Activated CD8-positive, alpha-beta T cell treated with anti-CD3 and anti-CD28 coated beads, Interleukin-2, amount 10 ng/mL, durations not matched to agents 7 days and 5 days (primary cell): Measurements from ENCODE around the gene XNDC1N. TPM values are rescaled to one million over a fixed set of nuclear protein-coding genes. Genes with fewer than 3 reads are reported as not detected.
A peak's percentile ranks its signal among the peaks of the same experiment; 100 is the strongest.
"Not testable (repeated sequence)": the region's sequence is repeated elsewhere in the genome, so short reads cannot be mapped to it uniquely, and the experiment has no call there.

ENCODE experiments used
- ATAC-seq: fragments of 150-1000 bp; cut with Tn5 transposase; one replicate; pipeline ENCODE4 v1.10.0; 2021; ENCODE audit warnings: moderate library complexity
- CTCF ChIA-PET: fragments of 350-600 bp; sonication (Branson Sonifier 250); formaldehyde crosslinking; loops from one replicate; lab custom pipeline; 2021; ENCODE audit warnings: antibody characterized with exemption; lab: Charles Lee
- POLR2A ChIA-PET: fragments of 350-600 bp; sonication (Branson Sonifier 250); formaldehyde crosslinking; loops from one replicate; lab custom pipeline; 2021; ENCODE audit warnings: antibody characterized with exemption; lab: Charles Lee
- DNase-seq: peaks from one replicate; pipeline ENCODE4 v3.0.0-alpha.2; 2020
- H3K27ac Mint-ChIP-seq: one replicate; pipeline ENCODE4 v1.8.0; 2021; ENCODE audit warnings: mild to moderate bottlenecking, mixed read lengths
- H3K27me3 Mint-ChIP-seq: one replicate; pipeline ENCODE4 v1.8.0; 2021; ENCODE audit warnings: low read depth, mixed read lengths
- H3K36me3 Mint-ChIP-seq: one replicate; pipeline ENCODE4 v1.8.0; 2021; ENCODE audit warnings: low read depth, mixed read lengths
- H3K4me1 Mint-ChIP-seq: one replicate; pipeline ENCODE4 v1.8.0; 2021; ENCODE audit warnings: low read depth, mixed read lengths
- H3K4me3 Mint-ChIP-seq: one replicate; pipeline ENCODE4 v1.8.0; 2021; ENCODE audit warnings: mild to moderate bottlenecking, mixed read lengths
- H3K9me3 Mint-ChIP-seq: one replicate; pipeline ENCODE4 v1.8.0; 2022; ENCODE audit warnings: mixed read lengths; ENCODE audit not compliant: insufficient read depth
- total RNA-seq, 2 experiments: library from RNA; stranded (reverse); gene quantifications; one replicate each; pipeline ENCODE4 v1.2.3, GENCODE V29; 2021

The XNDC1N gene
- total RNA-seq, 2 experiments from 2014 or later = 19.1 to 21.2 TPM

GRCh38 chr11:71930556-71931244 is 2.3 kb upstream of the XNDC1N start:
- H3K36me3 Mint-ChIP-seq = peaks cover 9% of the 10 kb centered on the region

GRCh38 chr11:71929491-71929890 is 1.1 kb upstream of the XNDC1N start:
- ChIA-PET CTCF (interaction anchor here (0.7 to 2.6 kb wide), 10 partner anchors 10 to 502 kb away, joined by 3 to 16 read pairs (median 4); no protein-coding TSS in a partner anchor), POLR2A (interaction anchor here (0.8 to 2.4 kb wide), 2 partner anchors 183 to 430 kb away, joined by 3 to 16 read pairs; partner anchors contain the start of gene ANAPC15)
- peak overlapping the region; percentile 99 for H3K27ac Mint-ChIP-seq
- H3K4me1 Mint-ChIP-seq = peaks cover 44% of the 10 kb centered on the region
- H3K27me3 Mint-ChIP-seq = no peaks in the 10 kb centered on the region
- H3K9me3 Mint-ChIP-seq = no peaks in the 10 kb centered on the region
- DNase-seq (no peak), ATAC-seq (no peak)
- peak overlapping the region; percentile 91 for H3K4me3 Mint-ChIP-seq
- H3K36me3 Mint-ChIP-seq = peaks cover 19% of the 10 kb centered on the region

More at GRCh38 chr11:71930556-71931244, 2.3 kb upstream of the XNDC1N start:
- H3K27me3 Mint-ChIP-seq = no peaks in the 10 kb centered on the region
- no peak overlapping the region for H3K27ac Mint-ChIP-seq
- DNase-seq (no peak), ATAC-seq (no peak)
- CTCF ChIA-PET = interaction anchor here (1.6 kb wide), 1 partner anchor 47 kb away, joined by 5 read pairs; no protein-coding TSS in a partner anchor
- POLR2A ChIA-PET = no interaction called here
- H3K4me1 Mint-ChIP-seq = peaks cover 45% of the 10 kb centered on the region
- no peaks in the 10 kb centered on the region for H3K9me3 Mint-ChIP-seq
- H3K4me3 Mint-ChIP-seq = peak overlapping the region; percentile 91

GRCh38 chr11:71928737-71929443 is 496 bp upstream of the XNDC1N start, which contains the start of gene RNF121:
TSS of gene RNF121 (plus strand) at chr11:71929046. CDS start at chr11:71929062, 16 bp downstream.
- Mint-ChIP-seq H3K4me3 (peak within 1 kb of the TSS; percentile 91), H3K4me1 (peaks cover 38% of the 10 kb centered on the region), H3K27me3 (no peaks in the 10 kb centered on the region), H3K27ac (peak within 1 kb of the TSS; percentile 99), H3K36me3 (peaks cover 20% of the 10 kb centered on the region), H3K9me3 (no peaks in the 10 kb centered on the region)
- POLR2A ChIA-PET = interaction anchor here (0.6 to 2.4 kb wide), 9 partner anchors 10 to 1726 kb away, joined by 3 to 16 read pairs (median 3); partner anchors contain the start of genes ANAPC15, FADD and IL18BP
- peak; percentile 92 for ATAC-seq
- peak; percentile 99 for DNase-seq
- CTCF ChIA-PET = interaction anchor here (0.7 to 2.6 kb wide), 11 partner anchors 9 to 502 kb away, joined by 3 to 16 read pairs (median 4); no protein-coding TSS in a partner anchor

GRCh38 chr11:71917646-71918140 is 10.7 kb downstream of the XNDC1N start:
- H3K27me3 Mint-ChIP-seq = no peaks in the 10 kb centered on the region
- H3K4me3 Mint-ChIP-seq = no peak overlapping the region
- ATAC-seq = no peak
- H3K36me3 Mint-ChIP-seq = peaks cover 48% of the 10 kb centered on the region
- POLR2A ChIA-PET = no interaction called here
- H3K9me3 Mint-ChIP-seq = no peaks in the 10 kb centered on the region
- no peak for DNase-seq
- CTCF ChIA-PET = no interaction called here
- no peak overlapping the region for H3K27ac Mint-ChIP-seq
- H3K4me1 Mint-ChIP-seq = no peaks in the 10 kb centered on the region

GRCh38 chr11:71914617-71915189 is 13.7 kb downstream of the XNDC1N start:
- DNase-seq = no peak
- peak overlapping the region; percentile 50 for H3K27ac Mint-ChIP-seq
- H3K4me3 Mint-ChIP-seq = no peak overlapping the region
- POLR2A ChIA-PET = no interaction called here
- H3K27me3 Mint-ChIP-seq = no peaks in the 10 kb centered on the region
- peaks cover 54% of the 10 kb centered on the region for H3K36me3 Mint-ChIP-seq
- CTCF ChIA-PET = no interaction called here
- no peak for ATAC-seq
- no peaks in the 10 kb centered on the region for H3K9me3 Mint-ChIP-seq
- no peaks in the 10 kb centered on the region for H3K4me1 Mint-ChIP-seq

- POLR2A ChIA-PET = interaction anchor here (0.6 kb wide), 1 partner anchor 13 kb away, joined by 4 read pairs; no protein-coding TSS in a partner anchor
- Mint-ChIP-seq H3K4me1 (no peaks in the 10 kb centered on the region), H3K4me3 (no peak overlapping the region), H3K27ac (no peak overlapping the region), H3K27me3 (no peaks in the 10 kb centered on the region), H3K9me3 (no peaks in the 10 kb centered on the region), H3K36me3 (peaks cover 52% of the 10 kb centered on the region)
- CTCF ChIA-PET = interaction anchor here (1.2 kb wide), 1 partner anchor 517 kb away, joined by 3 read pairs; no protein-coding TSS in a partner anchor
- no peak for ATAC-seq
- DNase-seq = no peak
Measured at GRCh38 chr11:71913756-71914526, 14.5 kb downstream of the XNDC1N start.

GRCh38 chr11:71911986-71912340 is 16.4 kb downstream of the XNDC1N start:
- ATAC-seq, H3K4me1 Mint-ChIP-seq, DNase-seq, H3K27ac Mint-ChIP-seq, H3K27me3 Mint-ChIP-seq, H3K9me3 Mint-ChIP-seq, H3K4me3 Mint-ChIP-seq, POLR2A ChIA-PET: not testable (repeated sequence)
- peaks cover 45% of the 10 kb centered on the region for H3K36me3 Mint-ChIP-seq
- CTCF ChIA-PET = interaction anchor here (0.8 to 1.0 kb wide), 2 partner anchors 15 to 17 kb away, joined by 3 read pairs; no protein-coding TSS in a partner anchor

- H3K9me3 Mint-ChIP-seq, ATAC-seq, H3K27me3 Mint-ChIP-seq, H3K4me1 Mint-ChIP-seq, H3K27ac Mint-ChIP-seq, POLR2A ChIA-PET, H3K4me3 Mint-ChIP-seq: not testable (repeated sequence)
- H3K36me3 Mint-ChIP-seq = peaks cover 44% of the 10 kb centered on the region
- CTCF ChIA-PET = interaction anchor here (0.8 to 1.0 kb wide), 2 partner anchors 16 to 18 kb away, joined by 3 read pairs; no protein-coding TSS in a partner anchor
- DNase-seq = peak; percentile 37
Measured at GRCh38 chr11:71911321-71911985, 16.9 kb downstream of the XNDC1N start.

GRCh38 chr11:71910775-71911174 is 17.6 kb downstream of the XNDC1N start:
- H3K27ac Mint-ChIP-seq, H3K27me3 Mint-ChIP-seq, ATAC-seq, H3K4me1 Mint-ChIP-seq, H3K9me3 Mint-ChIP-seq, DNase-seq, H3K4me3 Mint-ChIP-seq, POLR2A ChIA-PET, CTCF ChIA-PET: not testable (repeated sequence)
- H3K36me3 Mint-ChIP-seq = peaks cover 39% of the 10 kb centered on the region

- POLR2A ChIA-PET = no interaction called here
- H3K4me3 Mint-ChIP-seq = no peak overlapping the region
- H3K27ac Mint-ChIP-seq = no peak overlapping the region
- CTCF ChIA-PET = interaction anchor here (1.3 kb wide), 1 partner anchor 69 kb away, joined by 3 read pairs; no protein-coding TSS in a partner anchor
- H3K27me3 Mint-ChIP-seq = no peaks in the 10 kb centered on the region
- ATAC-seq (no peak), DNase-seq (no peak)
- H3K4me1 Mint-ChIP-seq = no peaks in the 10 kb centered on the region
- peaks cover 27% of the 10 kb centered on the region for H3K36me3 Mint-ChIP-seq
- H3K9me3 Mint-ChIP-seq = no peaks in the 10 kb centered on the region
Measured at GRCh38 chr11:71908218-71908617, 20.2 kb downstream of the XNDC1N start.
